IMR-90 (cell line): Measurements from ENCODE around the gene C1QL1. TPM values are rescaled to one million over a fixed set of nuclear protein-coding genes. Genes with fewer than 3 reads are reported as not detected.

Source experiments
- ATAC-seq: fragments of 200-7000 bp; cut with Tn5 transposase; 2 replicates; pipeline ENCODE4 v1.9.1; 2020; ENCODE audit warnings: low read depth, mild to moderate bottlenecking, moderate library complexity
- BruUV-seq: library from RNA; stranded (reverse); fragments of 400-500 nt; replicated peaks from 2 replicates; lab custom pipeline; 2021; lab: Mats Ljungman, UMichigan
- CTCF ChIA-PET: fragments of 300-600 bp; formaldehyde crosslinking; extraction: SDS; loops from one replicate; lab custom pipeline; 2021; ENCODE audit warnings: antibody characterized with exemption; lab: Yijun Ruan, JAX
- POLR2A ChIA-PET: fragments of 300-600 bp; sonication (Branson Sonifier 250); formaldehyde crosslinking; loops from one replicate; lab custom pipeline; 2022; ENCODE audit warnings: antibody characterized with exemption; ENCODE audit not compliant: unreplicated experiment; lab: Charles Lee
- DNase-seq: peaks from one replicate; pipeline ENCODE4 v3.0.0; 2013
- H2AFZ ChIP-seq: replicated peaks from 2 replicates; pipeline ENCODE3; 2013; ENCODE audit warnings: low read length, mild to moderate bottlenecking; ENCODE audit not compliant: poor library complexity
- H2AK5ac ChIP-seq: 2 replicates; pipeline ENCODE4 v1.6.1; 2013; ENCODE audit warnings: low read depth, low read length, inconsistent platforms
- H2AK9ac ChIP-seq: replicated peaks from 2 replicates; pipeline ENCODE3; 2013; ENCODE audit warnings: mild to moderate bottlenecking, low read depth, low read length, moderate library complexity; ENCODE audit not compliant: poor library complexity
- H2BK120ac ChIP-seq: 2 replicates; pipeline ENCODE4 v1.6.1; 2013; ENCODE audit warnings: low read depth, low read length, inconsistent platforms
- H2BK15ac ChIP-seq: 3 replicates; pipeline ENCODE4 v1.6.1; 2013; ENCODE audit warnings: low read depth, low read length, inconsistent platforms
- H2BK20ac ChIP-seq: 2 replicates; pipeline ENCODE4 v1.6.1; 2013; ENCODE audit warnings: low read depth, mild to moderate bottlenecking, inconsistent platforms, low read length, moderate library complexity
- H2BK5ac ChIP-seq: 2 replicates; pipeline ENCODE4 v1.6.1; 2013; ENCODE audit warnings: mild to moderate bottlenecking, low read depth, low read length, inconsistent platforms; ENCODE audit not compliant: poor library complexity, severe bottlenecking
- H3K14ac ChIP-seq: replicated peaks from 2 replicates; pipeline ENCODE4 v1.6.1; 2013; ENCODE audit warnings: low read depth, low read length, inconsistent platforms
- H3K18ac ChIP-seq: 2 replicates; pipeline ENCODE4 v1.6.1; 2013; ENCODE audit warnings: low read depth, low read length, control low read depth
- H3K23ac ChIP-seq: 2 replicates; pipeline ENCODE4 v1.6.1; 2013; ENCODE audit warnings: low read depth, low read length, inconsistent platforms
- H3K27ac ChIP-seq: 2 replicates; pipeline ENCODE4 v1.5.1; 2013; ENCODE audit warnings: mild to moderate bottlenecking, control low read depth, low read length; ENCODE audit not compliant: insufficient read depth
- H3K27me3 ChIP-seq: 2 replicates; pipeline ENCODE4 v1.6.1; 2013; ENCODE audit warnings: low read length; ENCODE audit not compliant: control insufficient read depth, insufficient read depth
- H3K36me3 ChIP-seq: 2 replicates; pipeline ENCODE4 v1.6.1; 2013; ENCODE audit warnings: low read length, mixed read lengths; ENCODE audit not compliant: control insufficient read depth, insufficient read depth
- H3K4ac ChIP-seq: 2 replicates; pipeline ENCODE4 v1.6.1; 2013; ENCODE audit warnings: low read depth, low read length, inconsistent platforms
- H3K4me1 ChIP-seq: 2 replicates; pipeline ENCODE4 v1.6.1; 2013; ENCODE audit warnings: low read length, mixed read lengths; ENCODE audit not compliant: control insufficient read depth, insufficient read depth
- H3K4me2 ChIP-seq: 2 replicates; pipeline ENCODE4 v1.6.1; 2013; ENCODE audit warnings: low read depth, mild to moderate bottlenecking, control low read depth, low read length, moderate library complexity
- H3K4me3 ChIP-seq: 2 replicates; pipeline ENCODE4 v1.5.1; 2013; ENCODE audit warnings: low read depth, mild to moderate bottlenecking, control low read depth, low read length, moderate library complexity; ENCODE audit not compliant: insufficient read depth
- H3K56ac ChIP-seq: 2 replicates; pipeline ENCODE4 v1.6.1; 2013; ENCODE audit warnings: low read length, inconsistent platforms; ENCODE audit not compliant: insufficient read depth; ENCODE audit errors: extremely low read depth
- H3K79me1 ChIP-seq, 2 experiments: 2 replicates each; pipeline ENCODE4 v1.6.1; 2013; ENCODE audit warnings: low read length in 2 of 2, inconsistent platforms in 1 of 2, low read depth in 1 of 2
- H3K9ac ChIP-seq: 2 replicates; pipeline ENCODE4 v1.6.1; 2013; ENCODE audit warnings: low read depth, low read length, control low read depth
- H3K9me1 ChIP-seq: 2 replicates; pipeline ENCODE4 v1.6.1; 2013; ENCODE audit warnings: low read length, inconsistent platforms; ENCODE audit not compliant: insufficient read depth
- H3K9me3 ChIP-seq: 2 replicates; pipeline ENCODE4 v1.6.1; 2013; ENCODE audit warnings: low read length; ENCODE audit not compliant: control insufficient read depth, insufficient read depth
- H4K20me1 ChIP-seq: 2 replicates; pipeline ENCODE4 v1.6.1; 2013; ENCODE audit warnings: low read length, inconsistent platforms; ENCODE audit not compliant: insufficient read depth
- H4K5ac ChIP-seq: 2 replicates; pipeline ENCODE4 v1.6.1; 2013; ENCODE audit warnings: mild to moderate bottlenecking, low read depth, low read length, control low read depth
- H4K8ac ChIP-seq, 2 experiments: 2 replicates each; pipeline ENCODE4 v1.6.1; 2013; ENCODE audit warnings: low read depth in 2 of 2, low read length in 2 of 2, control low read depth in 1 of 2, inconsistent platforms in 1 of 2
- H4K91ac ChIP-seq: 2 replicates; pipeline ENCODE4 v1.6.1; 2013; ENCODE audit warnings: low read depth, low read length, inconsistent platforms; ENCODE audit not compliant: insufficient read depth
- BHLHE40 ChIP-seq: fragments of 150-350 bp; IDR thresholded peaks from 2 replicates; pipeline ENCODE4 v1.6.1; 2016; ENCODE audit warnings: mild to moderate bottlenecking, low read depth, low read length
- CEBPB ChIP-seq: IDR thresholded peaks from 2 replicates; pipeline ENCODE4 v1.6.1; 2012; ENCODE audit warnings: low read depth, low read length, improper control_type of control experiment
- CHD1 ChIP-seq: IDR thresholded peaks from 2 replicates; pipeline ENCODE4 v1.6.1; 2012; ENCODE audit warnings: low read depth, low read length, improper control_type of control experiment
- CTCF ChIP-seq: conservative IDR thresholded peaks from 2 replicates; pipeline ENCODE4 v1.5.1; 2012; ENCODE audit warnings: mild to moderate bottlenecking, low read depth, low read length, improper control_type of control experiment
- ELK1 ChIP-seq: fragments of 150-350 bp; IDR thresholded peaks from 2 replicates; pipeline ENCODE4 v1.6.1; 2016; ENCODE audit warnings: low read depth, mild to moderate bottlenecking, low read length, moderate library complexity, borderline replicate concordance
- FOS ChIP-seq: fragments of 150-350 bp; IDR thresholded peaks from 2 replicates; pipeline ENCODE4 v1.6.1; 2016; ENCODE audit warnings: low read depth, low read length
- MAFK ChIP-seq: IDR thresholded peaks from 2 replicates; pipeline ENCODE4 v1.6.1; 2012; ENCODE audit warnings: low read depth, low read length, improper control_type of control experiment
- MAZ ChIP-seq: IDR thresholded peaks from 2 replicates; pipeline ENCODE4 v1.6.1; 2012; ENCODE audit warnings: low read depth, mild to moderate bottlenecking, low read length, improper control_type of control experiment, moderate library complexity, borderline replicate concordance
- MXI1 ChIP-seq: IDR thresholded peaks from 2 replicates; pipeline ENCODE4 v1.6.1; 2012; ENCODE audit warnings: low read depth, mild to moderate bottlenecking, low read length, moderate library complexity, borderline replicate concordance
- NFE2L2 ChIP-seq: fragments of 150-350 bp; IDR thresholded peaks from 2 replicates; pipeline ENCODE4 v1.6.1; 2016; ENCODE audit warnings: low read depth, mild to moderate bottlenecking, low read length
- POLR2A ChIP-seq: IDR thresholded peaks from 2 replicates; pipeline ENCODE4 v1.6.1; 2012; ENCODE audit warnings: mild to moderate bottlenecking, low read depth, low read length
- RAD21 ChIP-seq: IDR thresholded peaks from 2 replicates; pipeline ENCODE4 v1.6.1; 2012; ENCODE audit warnings: low read length, improper control_type of control experiment
- RCOR1 ChIP-seq: IDR thresholded peaks from 2 replicates; pipeline ENCODE4 v1.6.1; 2012; ENCODE audit warnings: mild to moderate bottlenecking, low read length, improper control_type of control experiment; ENCODE audit not compliant: insufficient replicate concordance
- RFX5 ChIP-seq: IDR thresholded peaks from 2 replicates; pipeline ENCODE4 v1.8.0; 2012; ENCODE audit warnings: low read depth, mild to moderate bottlenecking, low read length, moderate library complexity
- SMC3 ChIP-seq: fragments of 150-350 bp; IDR thresholded peaks from 2 replicates; pipeline ENCODE4 v1.6.1; 2016; ENCODE audit warnings: low read depth, mild to moderate bottlenecking, antibody characterized with exemption, low read length, moderate library complexity
- USF2 ChIP-seq: fragments of 150-350 bp; IDR thresholded peaks from 2 replicates; pipeline ENCODE4 v1.6.1; 2017; ENCODE audit warnings: mild to moderate bottlenecking, antibody characterized with exemption, low read length, low read depth
- WGBS, 2 experiments: methylation state at CpG; one replicate each; pipeline versions ENCODE4 v1.1.5 to v1.1.7; 2013; ENCODE audit warnings: missing lambda C conversion rate in 2 of 2; ENCODE audit not compliant: insufficient read length in 1 of 2; ENCODE audit errors: extremely low coverage in 2 of 2; 5-methylcytosine and 5-hydroxymethylcytosine counted together
- dilution Hi-C: fragments of 300-500 bp; cut with HindIII; formaldehyde crosslinking; loops from one replicate; pipeline ENCODE4 v1.14.3; 2018; ENCODE audit warnings: low sequenced_read_pairs; ENCODE audit not compliant: unreplicated experiment
- in situ Hi-C: fragments of 300-500 bp; cut with MboI; formaldehyde crosslinking; loops from 3 replicates; pipeline ENCODE4 v1.14.3; 2019; ENCODE audit warnings: low sequenced_read_pairs, inconsistent platforms, mixed read lengths
- intact Hi-C: fragments of 100-400 bp; cut with micrococcal nuclease; formaldehyde crosslinking; loops from 2 replicates; pipeline ENCODE4 v1.10.0; 2022
- polyA plus RNA-seq, 3 experiments: library from polyadenylated mRNA; depleted of rRNA; stranded (reverse); fragments of >200 nt; gene quantifications; 2 replicates each; pipeline ENCODE4 v1.2.3, GENCODE V29; 2012; ENCODE audit warnings: low replicate concordance in 1 of 3
- total RNA-seq: library from RNA; depleted of rRNA; stranded (reverse); fragments of >200 nt; gene quantifications from 2 replicates; pipeline ENCODE4 v1.2.3, GENCODE V29; 2012

Gene C1QL1
- total and polyA plus RNA-seq, 2 of the 4 experiments (the other 2 are of a cell fraction) = 0.18 to 0.84 TPM

GRCh38 chr17:44918006-44918405 is 50.1 kb downstream of the C1QL1 start:
- Histone ChIP-seq H2AK9ac (no peak overlapping the region), H3K9me1 (no peaks in the 10 kb centered on the region), H2BK5ac (no peak overlapping the region), H3K18ac (no peak overlapping the region), H4K5ac (no peak overlapping the region), H2AK5ac (no peak overlapping the region), H2BK120ac (no peak overlapping the region), H4K91ac (no peak overlapping the region), H3K4me3 (no peak overlapping the region), H3K79me1 (no peaks in the 10 kb centered on the region), H3K4me2 (no peak overlapping the region), H3K36me3 (no peaks in the 10 kb centered on the region), H3K9me3 (no peaks in the 10 kb centered on the region), H3K23ac (no peak overlapping the region), H2AFZ (no peak overlapping the region), H3K4me1 (peaks cover 9% of the 10 kb centered on the region; the same call in 1 of the 2 replicates), H3K27ac (no peak overlapping the region), H2BK20ac (no peak overlapping the region), H3K14ac (no peak overlapping the region; the same call in 1 of the 2 replicates), H3K9ac (no peak overlapping the region), H4K8ac (no peak overlapping the region), H3K4ac (0 out of 2 replicates have a peak overlapping the region, but pooled peaks have one; percentile 0), H2BK15ac (no peak overlapping the region), H4K20me1 (no peaks in the 10 kb centered on the region; the same call in 1 of the 2 replicates), H3K56ac (no peak overlapping the region), H3K27me3 (peaks cover 12% of the 10 kb centered on the region; the same call in 1 of the 2 replicates)
- intact Hi-C loops = no loop called here
- ATAC-seq (no peak), DNase-seq (no peak)
- no CpG with 5 or more reads among the region's 2 CpGs for WGBS, 2 experiments
- BruUV-seq = no TSS peak
- ChIA-PET CTCF (interaction anchor here (0.5 to 6.6 kb wide), 2 partner anchors 25 to 103 kb away, joined by 3 to 62 read pairs; no protein-coding TSS in a partner anchor), POLR2A (no interaction called here)
- dilution Hi-C loops = no loop called here
- in situ Hi-C loops = no loop called here
- no peak for TF ChIP-seq SMC3
- no peak for TF ChIP-seq POLR2A
- no peak for TF ChIP-seq MAZ
- TF ChIP-seq BHLHE40 = no peak
- no peak for TF ChIP-seq FOS
- no peak for TF ChIP-seq RCOR1
- no peak for TF ChIP-seq CHD1
- TF ChIP-seq RAD21 = no peak
- no peak for TF ChIP-seq CTCF
- TF ChIP-seq MXI1 = no peak
- no peak for TF ChIP-seq MAFK
- TF ChIP-seq CEBPB = no peak
- TF ChIP-seq ELK1 = no peak
- no peak for TF ChIP-seq NFE2L2
- no peak for TF ChIP-seq RFX5
- no peak for TF ChIP-seq USF2
